Measurements from ENCODE around the gene FNIP2.

DNA sequence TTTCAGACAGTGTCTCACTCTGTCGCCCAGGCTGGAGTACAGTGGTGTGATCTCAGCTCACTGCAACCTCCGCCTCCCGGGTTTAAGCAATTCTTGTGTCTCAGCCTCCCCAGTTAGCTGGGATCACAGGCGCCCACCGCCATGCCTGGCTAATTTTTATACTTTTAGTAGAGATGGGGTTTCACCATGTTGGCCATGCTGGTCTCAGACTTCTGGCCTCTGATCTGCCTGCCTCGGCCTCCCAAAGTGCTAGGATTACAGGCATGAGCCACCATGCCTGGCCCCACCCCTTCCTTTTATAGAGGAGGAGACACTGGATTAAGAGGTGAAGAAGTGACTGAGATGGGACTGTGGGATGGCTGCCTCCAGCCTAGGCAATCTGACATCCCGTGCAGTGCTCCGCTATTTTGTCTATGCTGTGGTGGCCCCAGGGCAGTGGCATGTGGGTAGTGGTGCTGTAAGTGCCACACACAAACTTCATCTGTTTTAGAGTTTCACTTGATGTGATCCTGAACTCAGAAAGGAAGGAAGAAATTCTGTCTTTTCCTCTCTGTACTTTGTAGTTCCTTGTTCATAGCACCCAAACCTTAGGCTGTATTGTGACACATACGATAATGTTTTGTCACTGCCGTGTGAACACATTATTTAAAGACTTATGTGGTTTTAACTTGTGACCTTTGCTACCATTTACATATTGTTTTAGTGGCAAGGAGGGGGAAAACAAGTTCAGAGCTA lies 48.9 kb downstream of the FNIP2 start:
- TF ChIP-seq ZNF239 (CRISPR knock-in tag; IDR thresholded peaks at IDR 0.05) = no peak
- no peak for TF ChIP-seq RAD21 (CRISPR knock-in tag; conservative IDR thresholded peaks at IDR 0.05 in 1 of 2, IDR thresholded peaks at IDR 0.05 in 1 of 2)
- TF ChIP-seq SMC3 (conservative IDR thresholded peaks at IDR 0.05; ENCODE audit: insufficient read depth, low read depth, low read length) = no peak
- no peak for TF ChIP-seq HDAC1 (IDR thresholded peaks at IDR 0.05)
- TF ChIP-seq, protein P1, sequence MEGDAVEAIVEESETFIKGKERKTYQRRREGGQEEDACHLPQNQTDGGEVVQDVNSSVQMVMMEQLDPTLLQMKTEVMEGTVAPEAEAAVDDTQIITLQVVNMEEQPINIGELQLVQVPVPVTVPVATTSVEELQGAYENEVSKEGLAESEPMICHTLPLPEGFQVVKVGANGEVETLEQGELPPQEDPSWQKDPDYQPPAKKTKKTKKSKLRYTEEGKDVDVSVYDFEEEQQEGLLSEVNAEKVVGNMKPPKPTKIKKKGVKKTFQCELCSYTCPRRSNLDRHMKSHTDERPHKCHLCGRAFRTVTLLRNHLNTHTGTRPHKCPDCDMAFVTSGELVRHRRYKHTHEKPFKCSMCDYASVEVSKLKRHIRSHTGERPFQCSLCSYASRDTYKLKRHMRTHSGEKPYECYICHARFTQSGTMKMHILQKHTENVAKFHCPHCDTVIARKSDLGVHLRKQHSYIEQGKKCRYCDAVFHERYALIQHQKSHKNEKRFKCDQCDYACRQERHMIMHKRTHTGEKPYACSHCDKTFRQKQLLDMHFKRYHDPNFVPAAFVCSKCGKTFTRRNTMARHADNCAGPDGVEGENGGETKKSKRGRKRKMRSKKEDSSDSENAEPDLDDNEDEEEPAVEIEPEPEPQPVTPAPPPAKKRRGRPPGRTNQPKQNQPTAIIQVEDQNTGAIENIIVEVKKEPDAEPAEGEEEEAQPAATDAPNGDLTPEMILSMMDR (IDR thresholded peaks at IDR 0.05 in 2 of 3, conservative IDR thresholded peaks at IDR 0.05 in 1 of 3; ENCODE audit: insufficient read depth in 2 of 3, low read depth in 1 of 3, low read length in 3 of 3) = no peak
- TF ChIP-seq JUNB (CRISPR knock-in tag; conservative IDR thresholded peaks at IDR 0.05) = no peak
- TF ChIP-seq ZNF324 (CRISPR knock-in tag; IDR thresholded peaks at IDR 0.05) = no peak

Measured in K562 (cell line).